Measurements from ENCODE around the gene C1orf94. TPM values are rescaled to one million over a fixed set of nuclear protein-coding genes. Genes with fewer than 3 reads are reported as not detected.

C1orf94 gene
- total RNA-seq, 1 experiment from 2014 or later = not detected

- Mint-ChIP-seq H3K27ac (ENCODE audit: unreplicated experiment) (no peak overlapping the region), H3K9me3 (ENCODE audit: low read depth, unreplicated experiment) (no peaks in the 10 kb centered on the region), H3K4me3 (ENCODE audit: low read depth, unreplicated experiment) (peak overlapping the region; percentile 29), H3K4me1 (ENCODE audit: low read depth, unreplicated experiment) (no peaks in the 10 kb centered on the region), H3K36me3 (ENCODE audit: insufficient read depth, unreplicated experiment) (no peaks in the 10 kb centered on the region), H3K27me3 (ENCODE audit: unreplicated experiment) (peaks cover 90% of the 10 kb centered on the region)
- CTCF ChIA-PET = no interaction called here
- intact Hi-C loops (cut with micrococcal nuclease; ENCODE audit: unreplicated experiment) = no loop called here
- DNase-seq = no peak
- BruUV-seq (replicated peaks) = no TSS peak
- TF ChIP-seq CTCF (IDR thresholded peaks at IDR 0.05; ENCODE audit: unreplicated experiment) = no peak
These were observed 11.2 kb upstream of the C1orf94 start for GRCh38 chr1:34165422-34165921.

DNA sequence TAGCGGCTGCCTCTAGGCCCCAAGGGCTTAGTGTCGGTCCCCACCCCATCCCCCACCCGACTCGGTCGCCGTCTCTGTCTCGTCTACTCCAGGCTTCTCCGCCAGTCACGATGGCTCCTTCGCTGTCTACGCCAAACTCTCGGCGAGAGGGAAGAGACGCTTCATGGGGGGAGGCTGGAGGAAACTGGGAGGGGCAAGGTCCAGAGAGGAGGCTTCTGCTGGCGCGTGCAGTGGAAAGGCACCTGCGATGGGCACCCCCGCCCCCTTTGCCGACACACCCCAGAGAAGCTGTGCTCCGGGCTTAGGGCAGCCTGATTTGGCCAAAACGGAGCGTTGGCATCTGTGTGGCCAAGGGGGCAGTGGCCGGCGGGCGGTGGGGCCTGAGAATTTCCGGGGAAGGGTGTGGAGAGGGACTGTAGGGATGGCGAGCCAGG lies 10.5 kb upstream of the C1orf94 start:
- H3K27ac Mint-ChIP-seq (ENCODE audit: unreplicated experiment) = no peak overlapping the region
- CTCF ChIA-PET = no interaction called here
- BruUV-seq (replicated peaks) = no TSS peak
- no peak for DNase-seq
- no peak overlapping the region for H3K4me3 Mint-ChIP-seq (ENCODE audit: low read depth, unreplicated experiment)
- peaks cover 90% of the 10 kb centered on the region for H3K27me3 Mint-ChIP-seq (ENCODE audit: unreplicated experiment)
- TF ChIP-seq CTCF (IDR thresholded peaks at IDR 0.05; ENCODE audit: unreplicated experiment) = no peak
- no peaks in the 10 kb centered on the region for H3K9me3 Mint-ChIP-seq (ENCODE audit: low read depth, unreplicated experiment)
- H3K36me3 Mint-ChIP-seq (ENCODE audit: insufficient read depth, unreplicated experiment) = no peaks in the 10 kb centered on the region
- intact Hi-C loops (cut with micrococcal nuclease; ENCODE audit: unreplicated experiment) = no loop called here
- H3K4me1 Mint-ChIP-seq (ENCODE audit: low read depth, unreplicated experiment) = no peaks in the 10 kb centered on the region

- Mint-ChIP-seq H3K4me3 (ENCODE audit: low read depth, unreplicated experiment) (no peak overlapping the region), H3K4me1 (ENCODE audit: low read depth, unreplicated experiment) (no peaks in the 10 kb centered on the region), H3K36me3 (ENCODE audit: insufficient read depth, unreplicated experiment) (no peaks in the 10 kb centered on the region), H3K27ac (ENCODE audit: unreplicated experiment) (no peak overlapping the region), H3K9me3 (ENCODE audit: low read depth, unreplicated experiment) (no peaks in the 10 kb centered on the region), H3K27me3 (ENCODE audit: unreplicated experiment) (peaks cover 90% of the 10 kb centered on the region)
- intact Hi-C loops (cut with micrococcal nuclease; ENCODE audit: unreplicated experiment) = no loop called here
- CTCF ChIA-PET = no interaction called here
- TF ChIP-seq CTCF (IDR thresholded peaks at IDR 0.05; ENCODE audit: unreplicated experiment) = no peak
- BruUV-seq (replicated peaks) = no TSS peak
- DNase-seq = no peak
These were observed 9.9 kb upstream of the C1orf94 start for GRCh38 chr1:34166625-34167361.

- intact Hi-C loops (cut with micrococcal nuclease; ENCODE audit: unreplicated experiment) = no loop called here
- no peak for DNase-seq
- TF ChIP-seq CTCF (IDR thresholded peaks at IDR 0.05; ENCODE audit: unreplicated experiment) = no peak
- peaks cover 86% of the 10 kb centered on the region for H3K27me3 Mint-ChIP-seq (ENCODE audit: unreplicated experiment)
- H3K4me1 Mint-ChIP-seq (ENCODE audit: low read depth, unreplicated experiment) = no peaks in the 10 kb centered on the region
- H3K27ac Mint-ChIP-seq (ENCODE audit: unreplicated experiment) = no peak overlapping the region
- no peaks in the 10 kb centered on the region for H3K36me3 Mint-ChIP-seq (ENCODE audit: insufficient read depth, unreplicated experiment)
- no peaks in the 10 kb centered on the region for H3K9me3 Mint-ChIP-seq (ENCODE audit: low read depth, unreplicated experiment)
- H3K4me3 Mint-ChIP-seq (ENCODE audit: low read depth, unreplicated experiment) = no peak overlapping the region
- CTCF ChIA-PET = no interaction called here
- no TSS peak for BruUV-seq (replicated peaks)
These were observed 9.3 kb upstream of the C1orf94 start for GRCh38 chr1:34167389-34167788.

Measured in Calu3 (cell line).